ENCODE results near the gene PRPF18. TPM values are rescaled to one million over a fixed set of nuclear protein-coding genes. Genes with fewer than 3 reads are reported as not detected.

The PRPF18 gene
- total RNA-seq, 1 donor from 2014 or later, result 21.0 TPM

- no peaks in the 10 kb centered on the region for H4K20me1 ChIP-seq (ENCODE audit: insufficient read depth, low read length)
- H3K36me3 Mint-ChIP-seq (ENCODE audit: low read depth, unreplicated experiment), result peaks cover 5% of the 10 kb centered on the region
- no peak overlapping the region for H3K27ac Mint-ChIP-seq (ENCODE audit: unreplicated experiment)
- peaks cover 28% of the 10 kb centered on the region for H3K4me1 Mint-ChIP-seq (ENCODE audit: low read depth, unreplicated experiment)
- no peaks in the 10 kb centered on the region for H3K27me3 ChIP-seq (ENCODE audit: insufficient read depth, low read length)
- FAIRE-seq, result peak; percentile 75
- H3K9me3 ChIP-seq (ENCODE audit: insufficient read depth, low read depth, low read length), result no peaks in the 10 kb centered on the region
- no peak overlapping the region for H3K27ac ChIP-seq (ENCODE audit: low read depth, low read length)
- no peak overlapping the region for H2AFZ ChIP-seq (ENCODE audit: low read depth, low read length)
- no peak overlapping the region for H3K4me3 Mint-ChIP-seq (ENCODE audit: unreplicated experiment)
- H3K9me3 Mint-ChIP-seq (ENCODE audit: unreplicated experiment), result no peaks in the 10 kb centered on the region
- no peak overlapping the region for H3K4me3 ChIP-seq (ENCODE audit: insufficient read depth, low read depth, low read length)
- no peak overlapping the region for H3K9ac ChIP-seq (ENCODE audit: low read length)
- no peak overlapping the region for H3K4me2 ChIP-seq (ENCODE audit: low read length)
- H3K27me3 Mint-ChIP-seq (ENCODE audit: low read depth, unreplicated experiment), result no peaks in the 10 kb centered on the region
- DNase-seq (ENCODE audit: low read depth), result peak; percentile 30
- peaks cover 17% of the 10 kb centered on the region for H3K4me1 ChIP-seq (ENCODE audit: insufficient read depth, low read length)
- H3K79me2 ChIP-seq (ENCODE audit: insufficient read depth, low read length), result no peaks in the 10 kb centered on the region
- TF ChIP-seq, protein P1, sequence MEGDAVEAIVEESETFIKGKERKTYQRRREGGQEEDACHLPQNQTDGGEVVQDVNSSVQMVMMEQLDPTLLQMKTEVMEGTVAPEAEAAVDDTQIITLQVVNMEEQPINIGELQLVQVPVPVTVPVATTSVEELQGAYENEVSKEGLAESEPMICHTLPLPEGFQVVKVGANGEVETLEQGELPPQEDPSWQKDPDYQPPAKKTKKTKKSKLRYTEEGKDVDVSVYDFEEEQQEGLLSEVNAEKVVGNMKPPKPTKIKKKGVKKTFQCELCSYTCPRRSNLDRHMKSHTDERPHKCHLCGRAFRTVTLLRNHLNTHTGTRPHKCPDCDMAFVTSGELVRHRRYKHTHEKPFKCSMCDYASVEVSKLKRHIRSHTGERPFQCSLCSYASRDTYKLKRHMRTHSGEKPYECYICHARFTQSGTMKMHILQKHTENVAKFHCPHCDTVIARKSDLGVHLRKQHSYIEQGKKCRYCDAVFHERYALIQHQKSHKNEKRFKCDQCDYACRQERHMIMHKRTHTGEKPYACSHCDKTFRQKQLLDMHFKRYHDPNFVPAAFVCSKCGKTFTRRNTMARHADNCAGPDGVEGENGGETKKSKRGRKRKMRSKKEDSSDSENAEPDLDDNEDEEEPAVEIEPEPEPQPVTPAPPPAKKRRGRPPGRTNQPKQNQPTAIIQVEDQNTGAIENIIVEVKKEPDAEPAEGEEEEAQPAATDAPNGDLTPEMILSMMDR (IDR thresholded peaks at IDR 0.05; ENCODE audit: insufficient read depth, low read depth, low read length), result no peak
- TF ChIP-seq EZH2 (IDR thresholded peaks at IDR 0.05; ENCODE audit: insufficient read depth, low read length), result no peak
- H3K36me3 ChIP-seq (ENCODE audit: insufficient read depth, low read length), result peaks cover 16% of the 10 kb centered on the region
These were observed 30.4 kb downstream of the PRPF18 start for GRCh38 chr10:13617116-13617515.

GRCh38 chr10:13621931-13622330 lies 35.2 kb downstream of the PRPF18 start:
- no peaks in the 10 kb centered on the region for H4K20me1 ChIP-seq (ENCODE audit: insufficient read depth, low read length)
- peaks cover 8% of the 10 kb centered on the region for H3K4me1 Mint-ChIP-seq (ENCODE audit: low read depth, unreplicated experiment)
- H3K4me3 ChIP-seq (ENCODE audit: insufficient read depth, low read depth, low read length), result no peak overlapping the region
- TF ChIP-seq, protein P1 (IDR thresholded peaks at IDR 0.05; ENCODE audit: insufficient read depth, low read depth, low read length), result no peak
- no peak for TF ChIP-seq EZH2 (IDR thresholded peaks at IDR 0.05; ENCODE audit: insufficient read depth, low read length)
- FAIRE-seq (no peak), DNase-seq (ENCODE audit: low read depth) (no peak)
- no peak overlapping the region for H3K27ac ChIP-seq (ENCODE audit: low read depth, low read length)
- peaks cover 9% of the 10 kb centered on the region for H3K36me3 Mint-ChIP-seq (ENCODE audit: low read depth, unreplicated experiment)
- H2AFZ ChIP-seq (ENCODE audit: low read depth, low read length), result no peak overlapping the region
- H3K36me3 ChIP-seq (ENCODE audit: insufficient read depth, low read length), result peaks cover 8% of the 10 kb centered on the region
- no peaks in the 10 kb centered on the region for H3K9me3 Mint-ChIP-seq (ENCODE audit: unreplicated experiment)
- no peaks in the 10 kb centered on the region for H3K4me1 ChIP-seq (ENCODE audit: insufficient read depth, low read length)
- no peak overlapping the region for H3K27ac Mint-ChIP-seq (ENCODE audit: unreplicated experiment)
- no peak overlapping the region for H3K9ac ChIP-seq (ENCODE audit: low read length)
- no peak overlapping the region for H3K4me3 Mint-ChIP-seq (ENCODE audit: unreplicated experiment)
- no peaks in the 10 kb centered on the region for H3K9me3 ChIP-seq (ENCODE audit: insufficient read depth, low read depth, low read length)
- H3K27me3 ChIP-seq (ENCODE audit: insufficient read depth, low read length), result no peaks in the 10 kb centered on the region
- no peak overlapping the region for H3K4me2 ChIP-seq (ENCODE audit: low read length)
- H3K27me3 Mint-ChIP-seq (ENCODE audit: low read depth, unreplicated experiment), result no peaks in the 10 kb centered on the region
- H3K79me2 ChIP-seq (ENCODE audit: insufficient read depth, low read length), result no peaks in the 10 kb centered on the region

GRCh38 chr10:13624630-13625029 lies 37.9 kb downstream of the PRPF18 start:
- Histone ChIP-seq H3K27me3 (ENCODE audit: insufficient read depth, low read length) (no peaks in the 10 kb centered on the region), H3K4me3 (ENCODE audit: insufficient read depth, low read depth, low read length) (no peak overlapping the region), H3K27ac (ENCODE audit: low read depth, low read length) (no peak overlapping the region), H3K9ac (ENCODE audit: low read length) (no peak overlapping the region), H3K4me2 (ENCODE audit: low read length) (no peak overlapping the region), H2AFZ (ENCODE audit: low read depth, low read length) (no peak overlapping the region), H3K79me2 (ENCODE audit: insufficient read depth, low read length) (no peaks in the 10 kb centered on the region), H3K9me3 (ENCODE audit: insufficient read depth, low read depth, low read length) (no peaks in the 10 kb centered on the region), H4K20me1 (ENCODE audit: insufficient read depth, low read length) (peaks cover 4% of the 10 kb centered on the region), H3K4me1 (ENCODE audit: insufficient read depth, low read length) (no peaks in the 10 kb centered on the region), H3K36me3 (ENCODE audit: insufficient read depth, low read length) (peaks cover 3% of the 10 kb centered on the region)
- no peak overlapping the region for H3K4me3 Mint-ChIP-seq (ENCODE audit: unreplicated experiment)
- no peaks in the 10 kb centered on the region for H3K9me3 Mint-ChIP-seq (ENCODE audit: unreplicated experiment)
- peak overlapping the region; percentile 13 for H3K27ac Mint-ChIP-seq (ENCODE audit: unreplicated experiment)
- H3K27me3 Mint-ChIP-seq (ENCODE audit: low read depth, unreplicated experiment), result no peaks in the 10 kb centered on the region
- peaks cover 6% of the 10 kb centered on the region for H3K4me1 Mint-ChIP-seq (ENCODE audit: low read depth, unreplicated experiment)
- peaks cover 9% of the 10 kb centered on the region for H3K36me3 Mint-ChIP-seq (ENCODE audit: low read depth, unreplicated experiment)
- no peak for FAIRE-seq
- TF ChIP-seq EZH2 (IDR thresholded peaks at IDR 0.05; ENCODE audit: insufficient read depth, low read length), result no peak
- TF ChIP-seq, protein P1 (IDR thresholded peaks at IDR 0.05; ENCODE audit: insufficient read depth, low read depth, low read length), result no peak
- DNase-seq (ENCODE audit: low read depth), result no peak

Measured in astrocyte (in vitro differentiated cells and primary cell).